ENCODE measurements around the gene MYCN.

DNA sequence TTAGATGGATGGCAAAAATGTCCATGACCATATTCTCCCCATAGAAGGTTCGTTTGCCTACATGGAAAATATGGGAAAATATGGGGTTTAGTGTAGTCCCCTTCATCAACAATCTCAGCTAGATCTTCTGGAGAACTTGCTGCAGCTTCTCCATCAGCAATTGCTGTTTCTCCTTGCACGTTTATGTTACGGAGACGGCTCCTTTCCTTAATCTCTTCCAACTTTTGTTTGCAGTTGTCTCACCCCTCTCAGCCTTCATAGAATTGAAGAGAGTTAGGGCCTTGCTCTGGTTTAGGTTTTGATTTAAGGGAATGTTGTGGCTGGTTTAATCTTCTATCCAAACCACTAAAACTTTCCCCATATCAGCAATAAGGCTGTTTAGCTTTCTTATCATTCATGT is 28.9 kb downstream of the MYCN start:
- no peak for TF ChIP-seq EP300 (IDR thresholded peaks at IDR 0.05; ENCODE audit: borderline replicate concordance)
- TF ChIP-seq YY1 (IDR thresholded peaks at IDR 0.05; ENCODE audit: low read depth) = no peak
- no peak for TF ChIP-seq TAF1 (IDR thresholded peaks at IDR 0.05; ENCODE audit: low read depth)
- TF ChIP-seq NFIC (IDR thresholded peaks at IDR 0.05) = no peak
- no peak for TF ChIP-seq TEAD4 (IDR thresholded peaks at IDR 0.05)
- TF ChIP-seq ZBTB7A (IDR thresholded peaks at IDR 0.05; ENCODE audit: low read depth) = no peak
- TF ChIP-seq, protein P1, sequence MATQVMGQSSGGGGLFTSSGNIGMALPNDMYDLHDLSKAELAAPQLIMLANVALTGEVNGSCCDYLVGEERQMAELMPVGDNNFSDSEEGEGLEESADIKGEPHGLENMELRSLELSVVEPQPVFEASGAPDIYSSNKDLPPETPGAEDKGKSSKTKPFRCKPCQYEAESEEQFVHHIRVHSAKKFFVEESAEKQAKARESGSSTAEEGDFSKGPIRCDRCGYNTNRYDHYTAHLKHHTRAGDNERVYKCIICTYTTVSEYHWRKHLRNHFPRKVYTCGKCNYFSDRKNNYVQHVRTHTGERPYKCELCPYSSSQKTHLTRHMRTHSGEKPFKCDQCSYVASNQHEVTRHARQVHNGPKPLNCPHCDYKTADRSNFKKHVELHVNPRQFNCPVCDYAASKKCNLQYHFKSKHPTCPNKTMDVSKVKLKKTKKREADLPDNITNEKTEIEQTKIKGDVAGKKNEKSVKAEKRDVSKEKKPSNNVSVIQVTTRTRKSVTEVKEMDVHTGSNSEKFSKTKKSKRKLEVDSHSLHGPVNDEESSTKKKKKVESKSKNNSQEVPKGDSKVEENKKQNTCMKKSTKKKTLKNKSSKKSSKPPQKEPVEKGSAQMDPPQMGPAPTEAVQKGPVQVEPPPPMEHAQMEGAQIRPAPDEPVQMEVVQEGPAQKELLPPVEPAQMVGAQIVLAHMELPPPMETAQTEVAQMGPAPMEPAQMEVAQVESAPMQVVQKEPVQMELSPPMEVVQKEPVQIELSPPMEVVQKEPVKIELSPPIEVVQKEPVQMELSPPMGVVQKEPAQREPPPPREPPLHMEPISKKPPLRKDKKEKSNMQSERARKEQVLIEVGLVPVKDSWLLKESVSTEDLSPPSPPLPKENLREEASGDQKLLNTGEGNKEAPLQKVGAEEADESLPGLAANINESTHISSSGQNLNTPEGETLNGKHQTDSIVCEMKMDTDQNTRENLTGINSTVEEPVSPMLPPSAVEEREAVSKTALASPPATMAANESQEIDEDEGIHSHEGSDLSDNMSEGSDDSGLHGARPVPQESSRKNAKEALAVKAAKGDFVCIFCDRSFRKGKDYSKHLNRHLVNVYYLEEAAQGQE (IDR thresholded peaks at IDR 0.05; ENCODE audit: low read depth) = no peak
- TF ChIP-seq CREB1 (IDR thresholded peaks at IDR 0.05; ENCODE audit: low read depth) = no peak
- no peak for TF ChIP-seq CEBPB (IDR thresholded peaks at IDR 0.05)
- no peak for TF ChIP-seq MAX (IDR thresholded peaks at IDR 0.05)
- no peak for TF ChIP-seq FOXM1 (IDR thresholded peaks at IDR 0.05; ENCODE audit: borderline replicate concordance, low read depth)
- no peak for TF ChIP-seq TCF12 (IDR thresholded peaks at IDR 0.05; ENCODE audit: low read depth)

All from Ishikawa (cell line).